ES-I3 (cell line): ENCODE results near the gene MAPK9.

ENCODE experiments used
- H3K36me3 ChIP-seq: 2 replicates; pipeline ENCODE4 v1.6.1; 2013; ENCODE audit warnings: mild to moderate bottlenecking, low read length, control low read depth, moderate library complexity; ENCODE audit not compliant: insufficient read depth
- H3K4me1 ChIP-seq: 2 replicates; pipeline ENCODE4 v1.6.1; 2013; ENCODE audit warnings: mild to moderate bottlenecking, control low read depth, low read length; ENCODE audit not compliant: insufficient read depth
- H3K9ac ChIP-seq: 2 replicates; pipeline ENCODE4 v1.6.1; 2013; ENCODE audit warnings: low read depth, mild to moderate bottlenecking, low read length, moderate library complexity
- H3K9me3 ChIP-seq: 2 replicates; pipeline ENCODE4 v1.6.1; 2013; ENCODE audit warnings: mild to moderate bottlenecking, low read length, moderate library complexity; ENCODE audit not compliant: control insufficient read depth, insufficient read depth

MAPK9 gene

DNA sequence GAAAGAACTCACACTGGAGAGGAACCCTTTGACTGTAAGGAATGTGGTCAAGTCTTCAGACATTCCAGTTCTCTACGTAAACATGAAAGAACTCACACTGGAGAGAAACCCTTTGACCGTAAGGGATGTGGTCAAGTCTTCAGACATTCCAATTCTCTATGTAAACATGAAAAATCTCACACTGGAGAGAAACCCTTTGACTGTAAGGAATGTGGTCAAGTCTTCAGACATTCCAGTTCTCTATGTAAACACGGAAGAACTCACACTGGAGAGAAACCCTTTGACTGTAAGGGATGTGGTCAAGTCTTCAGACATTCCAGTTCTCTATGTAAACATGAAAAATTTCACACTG lies 32.6 kb downstream of the MAPK9 start:
- Histone ChIP-seq H3K36me3 (peaks cover 43% of the 10 kb centered on the region), H3K9ac (no peak overlapping the region), H3K4me1 (no peaks in the 10 kb centered on the region), H3K9me3 (peaks cover 75% of the 10 kb centered on the region)

DNA sequence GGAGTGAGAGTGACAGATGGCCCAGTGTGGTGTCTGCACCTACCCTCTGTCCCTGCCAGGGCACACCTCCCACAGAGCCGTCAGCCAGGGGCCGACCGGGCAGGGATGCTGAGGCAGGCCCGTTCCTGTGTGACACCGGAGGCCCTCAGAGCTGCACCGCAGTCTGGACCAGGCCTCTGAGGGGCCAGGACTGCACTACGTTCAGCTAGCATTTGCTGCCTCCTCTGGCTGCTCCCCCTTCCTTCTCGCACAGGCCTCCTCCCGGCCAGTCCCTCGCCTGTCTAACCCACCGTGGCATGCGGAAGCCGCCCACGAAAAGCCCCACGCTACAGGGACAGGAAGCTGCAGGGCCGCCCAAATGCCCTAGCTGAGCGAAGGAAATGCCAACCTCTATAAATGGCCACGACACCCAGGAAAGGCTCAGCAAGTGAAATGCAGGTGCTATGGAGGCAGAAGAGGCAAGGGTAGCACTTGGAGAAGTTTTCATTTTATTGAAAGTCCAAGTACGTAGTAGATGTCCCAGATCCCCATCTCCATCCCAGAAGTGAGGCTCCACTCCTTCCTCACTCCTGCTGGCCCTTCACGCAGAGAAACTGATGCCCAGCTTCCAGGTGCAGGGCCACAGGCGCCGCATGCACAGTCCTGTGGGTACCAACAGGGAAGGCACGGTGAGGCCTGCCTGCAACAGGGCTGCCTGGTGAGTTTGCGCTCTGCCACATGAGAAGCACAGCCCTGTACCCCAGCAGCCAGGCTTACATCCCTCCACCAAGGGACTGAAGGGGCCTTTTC lies 38.7 kb downstream of the MAPK9 start:
- Histone ChIP-seq H3K9ac (no peak overlapping the region), H3K36me3 (peaks cover 33% of the 10 kb centered on the region), H3K4me1 (no peaks in the 10 kb centered on the region), H3K9me3 (peaks cover 53% of the 10 kb centered on the region)

DNA sequence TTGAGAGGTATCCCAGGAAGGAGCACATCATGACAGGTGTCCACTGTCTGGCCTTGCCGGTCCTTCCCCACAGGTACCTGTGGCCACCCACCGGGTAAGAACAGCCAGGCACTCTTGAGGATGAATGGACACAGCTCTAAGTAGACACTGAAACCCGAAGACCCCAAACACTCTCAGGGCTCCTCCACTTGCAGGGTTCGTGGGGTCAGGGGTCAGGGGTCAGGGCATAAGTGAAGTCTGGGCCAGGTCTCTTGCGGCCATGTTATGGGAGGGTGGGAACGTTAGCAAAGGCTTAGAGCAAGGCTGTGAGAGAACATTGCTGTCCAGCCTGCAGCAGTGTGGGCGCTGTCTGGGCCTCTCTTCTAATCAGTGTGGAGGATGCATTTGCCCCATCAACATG lies 40.0 kb downstream of the MAPK9 start:
- H3K9me3 ChIP-seq: peaks cover 44% of the 10 kb centered on the region
- H3K9ac ChIP-seq: no peak overlapping the region
- peaks cover 29% of the 10 kb centered on the region for H3K36me3 ChIP-seq
- no peaks in the 10 kb centered on the region for H3K4me1 ChIP-seq

DNA sequence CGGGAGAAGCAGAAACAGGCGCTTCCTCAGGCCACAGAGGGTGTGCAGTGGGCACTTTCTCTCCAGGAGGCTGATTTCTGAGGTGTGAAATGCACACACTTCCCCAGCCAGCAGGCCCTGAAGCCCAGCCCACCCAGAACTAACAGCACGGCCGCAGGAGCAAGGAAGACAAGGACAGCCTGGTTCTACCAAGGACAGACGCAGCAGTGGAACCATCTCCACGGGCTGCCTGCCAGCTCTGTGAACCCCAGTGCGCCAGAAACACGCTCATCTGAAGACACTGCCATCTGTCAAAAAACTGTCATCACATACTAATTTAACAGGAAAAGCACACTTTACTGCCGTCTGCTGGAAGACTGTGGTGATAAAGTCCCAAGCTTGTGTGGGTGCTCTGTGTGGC lies 40.7 kb downstream of the MAPK9 start:
- peaks cover 40% of the 10 kb centered on the region for H3K9me3 ChIP-seq
- no peak overlapping the region for H3K9ac ChIP-seq
- H3K4me1 ChIP-seq: no peaks in the 10 kb centered on the region
- peaks cover 24% of the 10 kb centered on the region for H3K36me3 ChIP-seq

DNA sequence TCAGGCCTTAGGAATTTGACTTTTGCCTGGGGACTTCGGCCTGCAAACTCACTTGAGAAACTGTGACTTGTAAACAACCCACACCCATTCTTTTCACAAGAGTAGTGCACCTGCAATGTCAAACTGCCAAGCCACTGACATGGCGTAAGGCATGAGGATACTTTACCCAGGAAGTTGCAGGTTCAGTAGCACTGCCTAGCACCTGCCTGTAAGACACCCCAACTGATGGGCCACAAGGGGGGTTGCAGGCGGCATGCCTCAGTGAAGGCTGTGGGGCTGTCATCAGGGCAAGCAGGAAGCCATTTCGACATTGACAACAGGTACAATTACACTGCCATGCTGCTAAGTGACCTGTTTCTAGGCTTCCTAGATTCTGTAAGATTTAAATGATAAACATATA lies 41.6 kb downstream of the MAPK9 start:
- Histone ChIP-seq H3K4me1 (no peaks in the 10 kb centered on the region), H3K36me3 (peaks cover 24% of the 10 kb centered on the region), H3K9ac (no peak overlapping the region), H3K9me3 (peaks cover 36% of the 10 kb centered on the region)

DNA sequence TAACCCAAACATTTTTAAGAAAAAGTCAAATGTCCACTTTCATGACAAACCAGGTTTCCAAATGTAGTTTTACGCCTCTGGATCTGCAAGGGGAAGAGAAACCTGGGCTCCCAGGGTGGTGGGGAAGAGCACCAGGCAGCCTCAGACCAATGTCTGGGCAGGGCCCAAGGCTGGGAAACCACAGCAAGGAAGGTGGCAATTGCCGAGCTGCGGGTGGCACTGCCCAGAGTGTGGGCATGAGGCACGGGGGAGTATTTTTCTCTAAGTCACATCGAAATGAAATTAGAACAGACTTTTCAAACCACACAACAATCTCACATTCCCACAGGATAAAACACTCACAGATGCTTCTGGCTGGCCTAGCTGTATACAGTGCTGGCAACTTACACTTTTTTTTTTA lies 50.3 kb downstream of the MAPK9 start:
- no peaks in the 10 kb centered on the region for H3K9me3 ChIP-seq
- peaks cover 19% of the 10 kb centered on the region for H3K36me3 ChIP-seq
- no peak overlapping the region for H3K9ac ChIP-seq
- no peaks in the 10 kb centered on the region for H3K4me1 ChIP-seq

DNA sequence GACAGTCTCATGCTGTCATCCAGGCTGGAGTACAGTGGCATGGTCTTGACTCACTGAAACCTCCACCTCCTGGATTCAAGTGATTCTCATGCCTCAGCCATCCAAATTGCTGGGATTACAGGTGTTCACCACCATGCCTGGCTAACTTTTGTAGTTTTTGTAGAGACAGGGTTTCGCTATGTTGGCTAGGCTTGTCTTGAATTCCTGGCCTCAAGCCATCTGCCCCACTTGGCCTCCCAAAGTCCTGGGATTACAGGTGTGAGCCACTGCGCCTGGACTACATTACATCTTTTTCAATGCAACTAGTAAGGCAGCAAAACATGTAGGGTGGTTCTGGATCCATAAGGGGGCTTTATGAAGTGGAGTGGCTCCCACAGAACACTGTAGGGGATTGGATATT lies 53.3 kb downstream of the MAPK9 start:
- H3K9ac ChIP-seq: no peak overlapping the region
- no peaks in the 10 kb centered on the region for H3K9me3 ChIP-seq
- no peaks in the 10 kb centered on the region for H3K4me1 ChIP-seq
- peaks cover 23% of the 10 kb centered on the region for H3K36me3 ChIP-seq

DNA sequence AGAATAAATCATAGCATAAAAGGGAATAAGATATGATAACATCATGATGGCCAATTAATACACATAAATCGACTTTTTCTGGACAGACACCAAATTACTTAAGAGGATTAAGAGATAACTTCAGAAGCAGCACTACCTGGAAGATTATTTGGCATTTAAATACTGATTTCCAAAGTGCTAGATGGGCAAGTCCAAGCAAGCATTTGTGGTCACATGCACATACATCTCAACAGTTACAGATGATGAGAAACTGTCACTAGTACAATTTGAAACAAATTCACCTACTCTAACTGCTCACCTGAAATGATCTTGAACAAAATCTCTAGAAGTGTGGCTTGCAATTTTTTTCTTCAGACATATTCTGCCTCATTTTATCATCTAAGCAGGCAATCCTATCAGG lies 56.0 kb downstream of the MAPK9 start:
- Histone ChIP-seq H3K4me1 (no peaks in the 10 kb centered on the region), H3K9ac (no peak overlapping the region), H3K9me3 (no peaks in the 10 kb centered on the region), H3K36me3 (peaks cover 15% of the 10 kb centered on the region)

DNA sequence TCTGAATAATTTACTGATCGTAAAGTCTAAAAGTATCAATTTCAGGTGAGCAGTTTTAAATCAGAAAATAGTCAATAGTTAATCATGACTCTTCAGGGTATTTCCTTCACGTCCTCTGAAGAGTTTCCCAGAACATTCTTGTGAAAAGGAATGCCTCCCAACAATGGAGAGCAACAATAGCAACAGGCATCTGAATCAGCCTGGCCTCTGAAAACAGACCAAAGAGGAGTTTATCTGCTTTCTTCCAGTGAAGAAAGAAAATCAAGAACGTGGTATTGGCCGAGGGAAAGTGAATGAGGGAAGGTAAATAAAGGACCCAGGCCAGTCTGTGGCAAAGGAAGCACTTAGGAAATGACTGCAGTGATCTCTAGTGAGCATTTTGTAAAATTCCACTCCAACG lies 56.8 kb downstream of the MAPK9 start:
- Histone ChIP-seq H3K9me3 (no peaks in the 10 kb centered on the region), H3K4me1 (no peaks in the 10 kb centered on the region), H3K36me3 (peaks cover 11% of the 10 kb centered on the region), H3K9ac (no peak overlapping the region)

DNA sequence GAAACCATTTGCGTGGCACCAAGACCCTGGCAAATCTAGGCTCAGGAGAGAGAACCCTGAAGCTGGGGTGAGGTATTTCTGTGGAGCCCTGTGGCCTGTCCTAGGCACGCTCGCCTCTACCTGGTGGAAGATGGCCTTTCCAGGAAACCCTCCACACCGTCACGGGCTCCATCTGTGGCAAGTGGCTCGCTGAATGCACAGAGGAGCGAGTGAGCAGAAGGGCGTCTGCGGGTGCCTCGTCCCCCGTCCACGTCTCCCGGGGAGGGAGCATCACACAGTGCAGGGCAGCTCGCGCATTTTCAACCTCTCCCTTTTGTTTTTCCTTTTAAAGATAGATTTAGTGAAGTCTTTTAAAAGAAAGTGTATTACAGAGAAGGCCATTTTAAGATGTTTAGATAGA lies 57.6 kb downstream of the MAPK9 start:
- Histone ChIP-seq H3K4me1 (no peaks in the 10 kb centered on the region), H3K9me3 (no peaks in the 10 kb centered on the region), H3K36me3 (peaks cover 11% of the 10 kb centered on the region), H3K9ac (no peak overlapping the region)

DNA sequence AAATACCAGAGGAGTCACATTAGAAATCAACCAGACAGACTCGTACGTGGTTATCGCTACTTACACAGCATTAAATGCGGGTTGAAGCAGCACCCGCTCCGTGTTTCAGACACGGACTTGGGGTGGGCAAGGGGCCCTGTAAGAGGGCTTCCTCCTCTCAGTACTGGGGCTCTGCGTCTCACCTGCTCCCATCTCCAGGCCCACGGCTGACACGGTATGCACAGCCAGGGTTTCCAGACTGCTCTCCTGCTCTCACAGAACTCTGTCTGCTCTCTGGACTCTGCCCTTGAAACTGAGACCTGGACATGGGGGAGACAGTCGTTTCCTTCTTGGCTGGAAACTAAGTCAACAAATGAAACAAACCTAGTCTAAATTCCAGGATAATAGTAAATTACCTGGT lies 58.2 kb downstream of the MAPK9 start:
- Histone ChIP-seq H3K9ac (no peak overlapping the region), H3K36me3 (peaks cover 15% of the 10 kb centered on the region), H3K4me1 (no peaks in the 10 kb centered on the region), H3K9me3 (0 out of 2 replicates have a peak, but pooled peaks cover 2% of the 10 kb centered on the region)

DNA sequence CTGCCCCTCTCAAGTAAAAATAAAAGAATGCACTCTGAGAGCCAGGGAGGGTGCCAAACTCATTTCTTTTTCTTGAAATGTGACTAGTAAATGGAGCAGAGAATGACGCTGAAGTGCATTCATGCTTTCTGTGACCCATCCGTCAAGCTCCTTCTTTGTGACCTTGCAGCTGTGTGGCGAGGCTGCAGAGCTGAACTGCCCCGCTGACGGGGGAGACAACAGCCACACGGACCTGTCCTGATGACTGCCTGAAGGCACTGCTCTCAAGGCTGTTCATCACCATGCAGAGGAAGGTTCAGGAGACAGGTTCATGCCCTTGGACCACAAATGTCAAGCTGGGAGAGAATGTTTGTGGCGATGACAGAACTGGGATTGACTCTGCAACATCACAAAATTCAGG lies 61.9 kb downstream of the MAPK9 start:
- H3K4me1 ChIP-seq: no peaks in the 10 kb centered on the region
- peaks cover 17% of the 10 kb centered on the region for H3K9me3 ChIP-seq
- no peak overlapping the region for H3K9ac ChIP-seq
- H3K36me3 ChIP-seq: peaks cover 7% of the 10 kb centered on the region; the same call in 1 of the 2 replicates

DNA sequence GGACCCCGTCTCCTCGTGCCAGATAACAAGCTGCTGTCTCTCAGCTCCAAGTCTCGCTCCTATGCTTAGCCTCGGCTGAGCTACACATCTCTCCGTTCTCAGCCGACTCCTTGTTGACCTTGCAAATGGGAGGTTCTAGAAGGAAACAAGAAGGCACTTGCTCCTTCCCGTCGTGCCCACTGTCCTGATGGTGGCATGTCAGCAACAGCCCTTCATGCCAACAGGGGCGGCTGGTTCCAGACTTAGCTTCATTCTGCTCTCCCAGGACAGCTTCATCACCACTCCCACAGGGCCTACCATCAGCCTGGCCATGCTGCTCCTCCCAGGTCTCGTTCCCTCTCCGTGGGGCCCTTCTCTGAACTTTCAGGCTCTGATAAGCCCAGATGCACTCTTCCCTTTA lies 69.8 kb downstream of the MAPK9 start:
- Histone ChIP-seq H3K9me3 (peaks cover 18% of the 10 kb centered on the region), H3K4me1 (no peaks in the 10 kb centered on the region), H3K36me3 (no peaks in the 10 kb centered on the region)

DNA sequence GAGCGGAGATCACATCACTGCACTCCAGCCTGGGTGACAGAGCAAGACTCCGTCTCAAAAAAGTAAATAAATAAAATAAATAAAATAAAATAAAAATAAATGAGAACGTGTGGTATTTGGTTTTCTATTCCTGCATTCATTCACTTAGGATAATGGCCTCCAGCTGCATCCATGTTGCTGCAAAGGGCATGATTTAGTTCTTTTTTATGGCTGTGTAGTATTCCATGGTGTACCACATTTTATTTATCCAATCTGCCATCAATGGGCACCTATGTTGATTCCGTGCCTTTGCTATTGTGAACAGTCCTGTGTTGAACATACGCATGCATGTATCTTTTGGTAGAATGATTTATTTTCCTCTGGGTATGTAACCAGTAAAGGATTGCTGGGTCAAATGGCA lies 74.1 kb downstream of the MAPK9 start:
- H3K9me3 ChIP-seq: peaks cover 4% of the 10 kb centered on the region; the same call in 1 of the 2 replicates
- no peaks in the 10 kb centered on the region for H3K4me1 ChIP-seq
- H3K36me3 ChIP-seq: no peaks in the 10 kb centered on the region
- H3K9ac ChIP-seq: no peak overlapping the region

More for the DNA sequence above, 69.8 kb downstream of the MAPK9 start:
- H3K9ac ChIP-seq: no peak overlapping the region

DNA sequence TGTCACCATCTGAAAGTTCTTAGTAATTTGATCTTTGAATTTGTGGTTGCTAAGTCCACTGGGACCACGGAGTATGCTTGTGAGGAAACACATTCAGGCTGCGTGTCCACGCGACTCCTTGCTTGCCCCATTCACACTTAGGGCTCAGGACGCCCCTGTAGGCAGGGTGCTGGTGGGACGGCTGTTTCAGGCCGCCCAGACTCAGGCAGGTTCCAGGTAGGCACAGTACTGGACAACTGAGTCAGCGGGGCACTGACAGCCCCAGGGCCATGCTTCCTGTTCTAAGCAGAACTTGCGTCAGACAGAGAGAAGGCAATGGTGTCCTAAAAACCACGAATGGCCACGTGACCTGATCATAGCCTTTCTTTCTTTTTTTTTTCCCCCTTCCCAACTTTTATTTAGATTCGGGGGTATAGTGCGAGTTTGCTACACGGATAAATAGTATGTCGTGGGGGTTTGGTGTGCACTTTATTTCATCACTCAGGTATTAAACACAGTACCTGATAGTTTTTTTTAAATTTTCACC lies 75.2 kb downstream of the MAPK9 start:
- peaks cover 4% of the 10 kb centered on the region; the same call in 1 of the 2 replicates for H3K9me3 ChIP-seq
- no peaks in the 10 kb centered on the region for H3K4me1 ChIP-seq
- no peak overlapping the region for H3K9ac ChIP-seq
- no peaks in the 10 kb centered on the region for H3K36me3 ChIP-seq
